GM19043 (cell line): Measurements from ENCODE around the gene EFCAB3.
"Not testable (repeated sequence)": the region's sequence is repeated elsewhere in the genome, so short reads cannot be mapped to it uniquely, and the experiment has no call there.

Experiments
- ATAC-seq: cut with Tn5 transposase; IDR thresholded peaks from one replicate; pipeline ENCODE4 v1.9.1; 2021; ENCODE audit warnings: low read depth; ENCODE audit not compliant: unreplicated experiment

Gene EFCAB3

DNA sequence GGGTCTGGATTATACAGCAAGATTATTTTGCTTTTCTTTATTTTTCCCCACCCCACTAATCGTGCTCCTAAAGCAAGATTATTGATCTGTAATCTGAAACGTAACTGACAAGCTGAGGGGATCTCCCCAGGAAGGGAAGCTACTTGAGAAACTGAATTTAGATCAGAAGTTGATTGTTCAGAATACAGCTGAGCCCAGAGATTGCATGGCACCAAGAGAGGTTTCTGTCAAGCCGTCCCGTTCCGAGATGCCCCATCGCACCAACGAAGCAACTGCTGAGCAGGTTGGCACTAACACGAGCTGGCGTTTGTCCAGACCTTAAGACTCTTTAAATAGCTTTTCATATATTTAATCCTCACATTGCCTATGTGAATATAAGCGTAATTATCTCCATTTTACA lies 78.1 kb downstream of the EFCAB3 start:
- ATAC-seq: not testable (repeated sequence)

GRCh38 chr17:62464422-62464821 lies 84.1 kb downstream of the EFCAB3 start:
- ATAC-seq: not testable (repeated sequence)

GRCh38 chr17:62465271-62465670 lies 84.9 kb downstream of the EFCAB3 start:
- ATAC-seq: not testable (repeated sequence)
